ENCODE measurements around the gene TBX4.
"Not testable (repeated sequence)": the region's sequence is repeated elsewhere in the genome, so short reads cannot be mapped to it uniquely, and the experiment has no call there.

GRCh38 chr17:61429831-61430230 lies 22.4 kb upstream of the TBX4 start:
- not testable (repeated sequence) for TF ChIP-seq FOXA1 (IDR thresholded peaks at IDR 0.05); FOXM1 (IDR thresholded peaks at IDR 0.05; ENCODE audit: borderline replicate concordance); LEF1 (IDR thresholded peaks at IDR 0.05; ENCODE audit: borderline replicate concordance); SP1 (IDR thresholded peaks at IDR 0.05); ELF4 (IDR thresholded peaks at IDR 0.05)
